K562 (cell line): Measurements from ENCODE around the gene SMCHD1. TPM values are rescaled to one million over a fixed set of nuclear protein-coding genes. Genes with fewer than 3 reads are reported as not detected.

ENCODE experiments used
- ATAC-seq: fragments of 200-7000 bp; cut with Tn5 transposase; 3 replicates; pipeline ENCODE4 v1.9.1; 2020; ENCODE audit warnings: moderate library complexity
- BruUV-seq: library from RNA; stranded (reverse); fragments of 400-500 nt; replicated peaks from 2 replicates; lab custom pipeline; 2021; lab: Mats Ljungman, UMichigan
- CTCF ChIA-PET: fragments of 300-600 bp; formaldehyde crosslinking; extraction: SDS; loops from one replicate; lab custom pipeline; 2021; ENCODE audit warnings: low intra/inter-chr PET ratio; lab: Yijun Ruan, JAX
- POLR2A ChIA-PET: fragments of 300-600, 350-650 bp; sonication (Branson Sonifier 250); formaldehyde crosslinking; extraction: SDS; loops from one replicate; lab custom pipeline; 2021; ENCODE audit warnings: antibody characterized with exemption, inconsistent platforms; lab: Yijun Ruan, JAX
- DNase-seq, 4 experiments: peaks; one replicate each; pipeline versions ENCODE4 v3.0.0 to v3.0.0-alpha.2; 2011 to 2018; ENCODE audit warnings: low spot score in 3 of 4, mixed read lengths in 3 of 4; ENCODE audit errors: extremely low read depth in 1 of 4
- FAIRE-seq: peaks from 2 replicates; lab custom pipeline; 2011; peaks lifted over from hg19 to GRCh38; lab: Jason Lieb, UNC
- H2AFZ ChIP-seq: 2 replicates; pipeline ENCODE4 v1.6.0; 2011; ENCODE audit warnings: low read depth, low read length, control low read depth, inconsistent platforms
- H3K27ac ChIP-seq: fragments of 200-600 bp; 3 replicates; pipeline ENCODE4 v1.8.0; 2011; ENCODE audit warnings: low read depth, mild to moderate bottlenecking, control low read depth, inconsistent platforms, low read length, moderate library complexity, mixed read lengths; ENCODE audit errors: extremely low read depth
- H3K27me3 ChIP-seq, 2 experiments: fragments of 300-600 bp in 1 of 2; 2 replicates in 1 of 2; 3 replicates in 1 of 2; pipeline versions ENCODE4 v1.6.0 to v1.8.0; 2011; ENCODE audit warnings: inconsistent platforms in 2 of 2, low read length in 2 of 2, mild to moderate bottlenecking in 1 of 2, mixed read lengths in 1 of 2, moderate library complexity in 1 of 2; ENCODE audit not compliant: control insufficient read depth in 2 of 2, insufficient read depth in 2 of 2
- H3K36me3 ChIP-seq: fragments of 300-600 bp; 3 replicates; pipeline ENCODE4 v1.8.0; 2011; ENCODE audit warnings: mild to moderate bottlenecking, low read length, inconsistent platforms; ENCODE audit not compliant: control insufficient read depth, insufficient read depth
- H3K4me1 ChIP-seq, 2 experiments: fragments of 200-600 bp in 1 of 2; replicated peaks in 1 of 2; 2 replicates in 1 of 2; 3 replicates in 1 of 2; pipeline versions ENCODE4 v1.5.1 to v1.8.0; 2011; ENCODE audit warnings: inconsistent platforms in 2 of 2, low read length in 2 of 2, mild to moderate bottlenecking in 1 of 2, mixed read lengths in 1 of 2, moderate library complexity in 1 of 2; ENCODE audit not compliant: control insufficient read depth in 2 of 2, insufficient read depth in 2 of 2
- H3K4me2 ChIP-seq: 2 replicates; pipeline ENCODE4 v1.6.1; 2011; ENCODE audit warnings: low read length, control low read depth, inconsistent platforms, mixed read lengths; ENCODE audit not compliant: insufficient read depth
- H3K4me3 ChIP-seq: fragments of 200-600 bp; sonication (generic), shearing (Covaris generic); 2 replicates; pipeline ENCODE4 v1.5.1; 2016; ENCODE audit warnings: control low read depth, inconsistent platforms
- H3K79me2 ChIP-seq: fragments of 200-600 bp; 3 replicates; pipeline ENCODE4 v1.8.0; 2011; ENCODE audit warnings: low read length, inconsistent platforms; ENCODE audit not compliant: control insufficient read depth, insufficient read depth
- H3K9ac ChIP-seq, 2 experiments: 2 replicates each; pipeline versions ENCODE4 v1.6.0 to v1.6.1; 2011; ENCODE audit warnings: low read depth in 2 of 2, low read length in 2 of 2, control low read depth in 1 of 2, inconsistent platforms in 1 of 2, mild to moderate bottlenecking in 1 of 2, mixed read lengths in 1 of 2; ENCODE audit not compliant: insufficient read depth in 1 of 2
- H3K9me1 ChIP-seq: one replicate; pipeline ENCODE4 v1.6.0; 2011; ENCODE audit warnings: inconsistent platforms, mild to moderate bottlenecking, low read length, moderate library complexity; ENCODE audit not compliant: control insufficient read depth, insufficient read depth
- H3K9me3 ChIP-seq: replicated peaks from 2 replicates; pipeline ENCODE4 v1.5.1; 2011; ENCODE audit warnings: low read depth, low read length, inconsistent platforms; ENCODE audit not compliant: control insufficient read depth, insufficient read depth
- H4K20me1 ChIP-seq: replicated peaks from 2 replicates; pipeline ENCODE4 v1.6.1; 2011; ENCODE audit warnings: low read length, inconsistent platforms, mixed read lengths; ENCODE audit not compliant: control insufficient read depth, insufficient read depth
- ELF1 ChIP-seq: fragments of 200-800 bp; sonication (Bioruptor generic); IDR thresholded peaks from 2 replicates; pipeline ENCODE4 v1.6.1; 2016; ENCODE audit warnings: missing genetic modification characterization, missing compliant biosample characterization
- FOSL1 ChIP-seq: fragments of 200-800 bp; sonication (Bioruptor generic); conservative IDR thresholded peaks from 2 replicates; pipeline ENCODE4 v1.6.1; 2016; ENCODE audit warnings: missing genetic modification characterization, missing compliant biosample characterization
- KDM1A ChIP-seq, 2 experiments: fragments of 450-650 bp; IDR thresholded peaks; 2 replicates each; pipeline ENCODE4 v1.6.1; 2016; ENCODE audit warnings: mild to moderate bottlenecking in 2 of 2
- PURB ChIP-seq: sonication (generic); formaldehyde crosslinking; IDR thresholded peaks from 2 replicates; pipeline ENCODE4 v1.9.0; 2021; ENCODE audit warnings: low read depth, mild to moderate bottlenecking, missing genetic modification reagents
- ZFX ChIP-seq: sonication (generic); formaldehyde crosslinking; IDR thresholded peaks from 2 replicates; pipeline ENCODE4 v1.8.0; 2022; ENCODE audit warnings: mild to moderate bottlenecking, missing genetic modification reagents, moderate library complexity
- ZNF124 ChIP-seq: sonication (generic); formaldehyde crosslinking; IDR thresholded peaks from 2 replicates; pipeline ENCODE4 v1.8.1; 2022; ENCODE audit warnings: missing genetic modification reagents
- ZNF311 ChIP-seq: fragments of 250-450 bp; sonication (Bioruptor Pico); IDR thresholded peaks from 2 replicates; pipeline ENCODE4 v1.4.0; 2020; ENCODE audit warnings: mild to moderate bottlenecking, moderate library complexity
- WGBS: fragments of 100-300 bp; shearing (Covaris generic); methylation state at CpG from one replicate; pipeline ENCODE4 v1.1.6; 2016; ENCODE audit warnings: low coverage, mixed read lengths; ENCODE audit not compliant: insufficient coverage; ENCODE audit errors: missing lambda C conversion rate; 5-methylcytosine and 5-hydroxymethylcytosine counted together
- in situ Hi-C: fragments of 300-500 bp; cut with MboI; formaldehyde crosslinking; loops from 4 replicates; pipeline ENCODE4 v1.15.0; 2018; ENCODE audit warnings: inconsistent platforms, mixed read lengths
- intact Hi-C: fragments of 100-400 bp; cut with micrococcal nuclease; formaldehyde crosslinking; loops from 2 replicates; pipeline ENCODE4 v1.14.2; 2022
- polyA plus RNA-seq, 8 experiments: library from polyadenylated mRNA; depleted of rRNA in 4 of 8; stranded (reverse) in 5 of 8; unstranded in 3 of 8; fragments of >200 nt; fragmentation: Nextera tagmentation in 2 of 8; fragmentation: Illumina TruSeq in 1 of 8; extraction: Ambion mirVana in 2 of 8; extraction: Trizol in 1 of 8; gene quantifications; 2 replicates each; pipeline versions ENCODE4 v1.2.1 to v1.2.3, GENCODE V29; 2011 to 2014; ENCODE audit warnings: inconsistent platforms in 1 of 8, missing spikeins in 1 of 8
- total RNA-seq, 7 experiments: library from RNA; depleted of rRNA in 6 of 7; stranded (reverse); fragments of >200 nt in 6 of 7; fragmentation: Illumina TruSeq in 2 of 7; extraction: Trizol in 2 of 7; gene quantifications; 2 replicates each; pipeline versions ENCODE4 v1.2.1 to v1.2.3, GENCODE V29; 2011 to 2021; ENCODE audit warnings: low replicate concordance in 1 of 7
- TF ChIP-seq, protein P1 (sequence below): fragments of 450-650 bp; IDR thresholded peaks from 2 replicates; pipeline ENCODE4 v1.6.1; 2016; ENCODE audit warnings: antibody characterized with exemption
- TF ChIP-seq, protein P2 (sequence below): fragments of 450-650 bp; formaldehyde crosslinking; IDR thresholded peaks from 2 replicates; pipeline ENCODE4 v1.4.0; 2020; ENCODE audit warnings: mild to moderate bottlenecking, moderate library complexity
- TF ChIP-seq, protein P3 (sequence below): sonication (generic); formaldehyde crosslinking; IDR thresholded peaks from 2 replicates; pipeline ENCODE4 v1.8.0; 2022; ENCODE audit warnings: missing genetic modification reagents, mild to moderate bottlenecking, borderline replicate concordance

SMCHD1 gene
- total and polyA plus RNA-seq, 9 of the 15 experiments (the other 6 are each of a cell fraction or from before 2014, with no cell fraction given): 6.3 to 144 (median 72.7) TPM

DNA sequence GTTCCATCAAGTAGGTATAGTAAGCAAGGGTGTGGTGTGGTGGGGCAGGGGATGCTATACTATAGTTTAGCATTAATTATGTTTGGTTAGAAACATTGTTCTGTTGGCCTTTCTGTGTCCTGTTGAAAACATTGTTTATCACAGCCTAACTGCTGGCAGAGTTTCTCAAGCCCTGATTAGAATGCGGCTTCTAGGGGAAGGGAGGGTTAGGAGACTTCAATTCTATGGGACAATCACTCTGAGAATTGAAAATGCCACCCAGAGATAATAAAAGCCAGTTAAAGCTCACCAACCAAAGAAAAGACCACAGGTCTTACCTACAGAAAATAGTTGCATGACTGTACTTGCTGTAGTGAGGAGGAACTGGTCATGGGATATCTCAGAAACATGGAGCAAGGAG is 19.9 kb upstream of the SMCHD1 start:
- CTCF ChIA-PET: no interaction called here
- no TSS peak for BruUV-seq
- Histone ChIP-seq H3K36me3 (no peaks in the 10 kb centered on the region), H2AFZ (0 out of 2 replicates have a peak overlapping the region, but pooled peaks have one; percentile 19), H3K9ac (no peak overlapping the region), H3K27me3 (no peaks in the 10 kb centered on the region), H3K79me2 (no peaks in the 10 kb centered on the region)
- intact Hi-C loops: no loop called here
- TF ChIP-seq PURB (CRISPR knock-in tag): no peak
- no peak for TF ChIP-seq ZNF311
- no peak for TF ChIP-seq ELF1 (tag)
- TF ChIP-seq, all 486 proteins: peak for 0
- Histone ChIP-seq H3K4me1 (0 out of 5 replicates have a peak, but pooled peaks cover 0 to 2% of the 10 kb centered on the region in 2 experiments), H3K9me3 (no peaks in the 10 kb centered on the region), H4K20me1 (no peaks in the 10 kb centered on the region), H3K27ac (no peak overlapping the region), H3K4me3 (no peak overlapping the region), H3K4me2 (no peak overlapping the region), H3K9me1 (no peaks in the 10 kb centered on the region)
- POLR2A ChIA-PET: interaction anchor here (1.8 to 2.5 kb wide), 3 partner anchors 13 to 20 kb away, joined by 6 to 11 read pairs (median 8); partner anchors contain the start of gene SMCHD1
- no peak for FAIRE-seq
- WGBS: 24% methylated on average over 1 of the region's 1 CpG
- DNase-seq: no peak
- no peak for ATAC-seq
- in situ Hi-C loops: no loop called here

DNA sequence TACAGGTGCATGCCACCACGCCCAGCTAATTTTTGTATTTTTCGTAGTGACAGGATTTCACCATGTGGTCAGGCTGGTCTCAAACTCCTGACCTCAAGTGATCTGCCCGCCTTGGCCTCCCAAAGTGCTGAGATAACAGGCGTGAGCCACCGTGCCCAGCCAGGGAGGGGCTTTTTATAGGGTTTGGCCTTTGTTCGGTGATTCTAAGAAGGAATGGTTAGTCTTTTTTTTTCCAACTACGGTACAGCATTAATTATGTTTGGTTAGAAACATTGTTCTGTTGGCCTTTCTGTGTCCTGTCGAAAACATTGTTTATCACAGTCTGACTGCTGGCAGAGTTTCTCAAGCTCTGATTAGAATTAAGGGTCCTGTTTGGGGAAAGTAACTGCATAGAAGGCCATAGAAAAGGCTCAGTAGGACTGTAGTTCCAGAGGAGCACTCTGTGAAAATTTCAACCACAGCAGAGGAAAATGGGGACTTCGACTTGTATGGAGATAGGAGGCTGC is 19.3 kb upstream of the SMCHD1 start:
- Histone ChIP-seq H4K20me1 (no peaks in the 10 kb centered on the region), H3K27ac (no peak overlapping the region), H3K27me3 (no peaks in the 10 kb centered on the region), H3K9me3 (no peaks in the 10 kb centered on the region), H2AFZ (peak overlapping the region; percentile 71), H3K79me2 (no peaks in the 10 kb centered on the region), H3K36me3 (no peaks in the 10 kb centered on the region), H3K4me2 (no peak overlapping the region), H3K9me1 (no peaks in the 10 kb centered on the region), H3K4me3 (no peak overlapping the region), H3K4me1 (0 out of 5 replicates have a peak, but pooled peaks cover 0 to 2% of the 10 kb centered on the region in 2 experiments), H3K9ac (no peak overlapping the region)
- in situ Hi-C loops: no loop called here
- FAIRE-seq: no peak
- ATAC-seq: peak; percentile 36; the same call in 2 of the 3 replicates
- POLR2A ChIA-PET: interaction anchor here (1.0 to 2.5 kb wide), 4 partner anchors 13 to 20 kb away, joined by 4 to 11 read pairs (median 7); partner anchors contain the start of gene SMCHD1
- no peak for DNase-seq
- 24% methylated on average over 9 of the region's 9 CpGs for WGBS
- BruUV-seq: no TSS peak
- CTCF ChIA-PET: no interaction called here
- intact Hi-C loops: no loop called here
- TF ChIP-seq FOSL1 (tag) (no peak), KDM1A (IDR thresholded peaks at IDR 0.05) (no peak), ZFX (CRISPR knock-in tag) (peak; percentile 26; the same call in 1 of the 2 replicates), ZNF124 (CRISPR knock-in tag) (no peak)
- TF ChIP-seq, protein P1, sequence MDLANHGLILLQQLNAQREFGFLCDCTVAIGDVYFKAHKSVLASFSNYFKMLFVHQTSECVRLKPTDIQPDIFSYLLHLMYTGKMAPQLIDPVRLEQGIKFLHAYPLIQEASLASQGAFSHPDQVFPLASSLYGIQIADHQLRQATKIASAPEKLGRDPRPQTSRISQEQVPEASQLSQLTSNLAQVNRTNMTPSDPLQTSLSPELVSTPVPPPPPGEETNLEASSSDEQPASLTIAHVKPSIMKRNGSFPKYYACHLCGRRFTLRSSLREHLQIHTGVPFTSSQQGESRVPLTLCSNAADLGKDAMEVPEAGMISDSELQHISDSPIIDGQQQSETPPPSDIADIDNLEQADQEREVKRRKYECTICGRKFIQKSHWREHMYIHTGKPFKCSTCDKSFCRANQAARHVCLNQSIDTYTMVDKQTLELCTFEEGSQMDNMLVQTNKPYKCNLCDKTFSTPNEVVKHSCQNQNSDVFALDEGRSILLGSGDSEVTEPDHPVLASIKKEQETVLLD: no peak
- TF ChIP-seq, protein P2, sequence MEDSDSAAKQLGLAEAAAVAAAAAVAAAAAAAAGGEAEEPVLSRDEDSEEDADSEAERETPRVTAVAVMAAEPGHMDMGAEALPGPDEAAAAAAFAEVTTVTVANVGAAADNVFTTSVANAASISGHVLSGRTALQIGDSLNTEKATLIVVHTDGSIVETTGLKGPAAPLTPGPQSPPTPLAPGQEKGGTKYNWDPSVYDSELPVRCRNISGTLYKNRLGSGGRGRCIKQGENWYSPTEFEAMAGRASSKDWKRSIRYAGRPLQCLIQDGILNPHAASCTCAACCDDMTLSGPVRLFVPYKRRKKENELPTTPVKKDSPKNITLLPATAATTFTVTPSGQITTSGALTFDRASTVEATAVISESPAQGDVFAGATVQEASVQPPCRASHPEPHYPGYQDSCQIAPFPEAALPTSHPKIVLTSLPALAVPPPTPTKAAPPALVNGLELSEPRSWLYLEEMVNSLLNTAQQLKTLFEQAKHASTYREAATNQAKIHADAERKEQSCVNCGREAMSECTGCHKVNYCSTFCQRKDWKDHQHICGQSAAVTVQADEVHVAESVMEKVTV (CRISPR knock-in tag): no peak
- TF ChIP-seq, protein P3, sequence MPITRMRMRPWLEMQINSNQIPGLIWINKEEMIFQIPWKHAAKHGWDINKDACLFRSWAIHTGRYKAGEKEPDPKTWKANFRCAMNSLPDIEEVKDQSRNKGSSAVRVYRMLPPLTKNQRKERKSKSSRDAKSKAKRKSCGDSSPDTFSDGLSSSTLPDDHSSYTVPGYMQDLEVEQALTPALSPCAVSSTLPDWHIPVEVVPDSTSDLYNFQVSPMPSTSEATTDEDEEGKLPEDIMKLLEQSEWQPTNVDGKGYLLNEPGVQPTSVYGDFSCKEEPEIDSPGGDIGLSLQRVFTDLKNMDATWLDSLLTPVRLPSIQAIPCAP (CRISPR knock-in tag): no peak
